Neural cell (in vitro differentiated cells): ENCODE measurements around the gene SLC26A5. TPM values are rescaled to one million over a fixed set of nuclear protein-coding genes. Genes with fewer than 3 reads are reported as not detected.

Experiments
- H2AFZ ChIP-seq: fragments of 200-600, 300-800 bp; sonication (generic), shearing (Covaris generic); 2 replicates; pipeline ENCODE4 v1.6.0; 2014; ENCODE audit warnings: low read depth, mild to moderate bottlenecking, antibody characterized with exemption, low read length, moderate library complexity
- H3F3A ChIP-seq: fragments of 200-600 bp; shearing (Covaris generic); 2 replicates; pipeline ENCODE4 v1.6.1; 2016; ENCODE audit warnings: mild to moderate bottlenecking, moderate library complexity, mixed read lengths, antibody characterized with exemption, low read length; ENCODE audit not compliant: insufficient read depth, poor library complexity, severe bottlenecking
- H3K27ac ChIP-seq: fragments of 200-600, 300-800 bp; sonication (generic), shearing (Covaris generic); 2 replicates; pipeline ENCODE4 v1.5.1; 2014; ENCODE audit warnings: mild to moderate bottlenecking, low read length, moderate library complexity
- H3K27me3 ChIP-seq: fragments of 300-800, 200-600 bp; sonication (generic), shearing (Covaris generic); 2 replicates; pipeline ENCODE4 v1.6.0; 2014; ENCODE audit warnings: mild to moderate bottlenecking, low read depth, low read length, moderate library complexity; ENCODE audit not compliant: insufficient read depth
- H3K36me3 ChIP-seq: fragments of 300-800, 200-600 bp; sonication (generic), shearing (Covaris generic); 2 replicates; pipeline ENCODE4 v1.5.1; 2014; ENCODE audit warnings: mild to moderate bottlenecking, antibody characterized with exemption, low read length, moderate library complexity; ENCODE audit not compliant: insufficient read depth
- H3K4me2 ChIP-seq: fragments of 300-800, 200-600 bp; sonication (generic), shearing (Covaris generic); 2 replicates; pipeline ENCODE4 v1.6.0; 2014; ENCODE audit warnings: mild to moderate bottlenecking, low read length
- H3K4me3 ChIP-seq: fragments of 300-800, 200-600 bp; sonication (generic), shearing (Covaris generic); 2 replicates; pipeline ENCODE4 v1.5.1; 2014; ENCODE audit warnings: mild to moderate bottlenecking, low read length, moderate library complexity
- H3K79me2 ChIP-seq: fragments of 200-600 bp; shearing (Covaris generic); replicated peaks from 2 replicates; pipeline ENCODE4 v1.6.0; 2014; ENCODE audit warnings: mild to moderate bottlenecking, low read length, moderate library complexity; ENCODE audit not compliant: insufficient read depth
- H3K9ac ChIP-seq: fragments of 300-800, 200-600 bp; sonication (generic), shearing (Covaris generic); 2 replicates; pipeline ENCODE4 v1.6.1; 2016; ENCODE audit warnings: mild to moderate bottlenecking, low read length, mixed read lengths
- H3K9me2 ChIP-seq: fragments of 200-600 bp; shearing (Covaris generic); 2 replicates; pipeline ENCODE4 v1.6.1; 2016; ENCODE audit warnings: mild to moderate bottlenecking, low read length, mixed read lengths; ENCODE audit not compliant: insufficient read depth
- H3K9me3 ChIP-seq: fragments of 200-600, 300-800 bp; sonication (generic), shearing (Covaris generic); 2 replicates; pipeline ENCODE4 v1.6.1; 2016; ENCODE audit warnings: mild to moderate bottlenecking, mixed run types, low read length, moderate library complexity, mixed read lengths
- H4K20me1 ChIP-seq: fragments of 200-600 bp; shearing (Covaris generic); 2 replicates; pipeline ENCODE4 v1.6.1; 2016; ENCODE audit warnings: mild to moderate bottlenecking, mixed run types; ENCODE audit not compliant: insufficient read depth
- CTCF ChIP-seq: fragments of 450-650 bp; IDR thresholded peaks from 2 replicates; pipeline ENCODE4 v1.5.1; 2014; ENCODE audit warnings: antibody characterized with exemption, mild to moderate bottlenecking, moderate library complexity; ENCODE audit not compliant: poor library complexity, severe bottlenecking
- EP300 ChIP-seq: fragments of 450-650 bp; conservative IDR thresholded peaks from 2 replicates; pipeline ENCODE4 v1.6.1; 2014; ENCODE audit warnings: antibody characterized with exemption, mild to moderate bottlenecking, moderate library complexity; ENCODE audit not compliant: poor library complexity, severe bottlenecking
- EZH2 ChIP-seq: fragments of 200-600, 300-800 bp; shearing (Covaris generic), sonication (generic); IDR thresholded peaks from 2 replicates; pipeline ENCODE4 v1.6.1; 2014; ENCODE audit warnings: antibody characterized with exemption, low read length, borderline replicate concordance, mild to moderate bottlenecking; ENCODE audit not compliant: insufficient read depth, poor library complexity, severe bottlenecking
- MXI1 ChIP-seq: fragments of 450-650 bp; conservative IDR thresholded peaks from 2 replicates; pipeline ENCODE4 v1.6.1; 2014; ENCODE audit warnings: antibody characterized with exemption, mild to moderate bottlenecking; ENCODE audit not compliant: poor library complexity, severe bottlenecking
- POLR2AphosphoS5 ChIP-seq: IDR thresholded peaks from 2 replicates; pipeline ENCODE4 v1.6.1; 2012
- RAD21 ChIP-seq: fragments of 450-650 bp; conservative IDR thresholded peaks from 2 replicates; pipeline ENCODE4 v1.6.1; 2014; ENCODE audit warnings: antibody characterized with exemption, mild to moderate bottlenecking, moderate library complexity
- REST ChIP-seq: IDR thresholded peaks from 2 replicates; pipeline ENCODE4 v1.6.1; 2012; ENCODE audit warnings: borderline replicate concordance
- SMC3 ChIP-seq: fragments of 450-650 bp; conservative IDR thresholded peaks from 2 replicates; pipeline ENCODE4 v1.6.1; 2014; ENCODE audit warnings: antibody characterized with exemption, mild to moderate bottlenecking, moderate library complexity; ENCODE audit not compliant: poor library complexity
- TAF1 ChIP-seq: IDR thresholded peaks from 2 replicates; pipeline ENCODE4 v1.6.1; 2012; ENCODE audit warnings: low read depth
- polyA plus RNA-seq: library from polyadenylated mRNA; depleted of rRNA; stranded (reverse); fragments of >200 nt; gene quantifications from 2 replicates; pipeline ENCODE4 v1.2.3, GENCODE V29; 2014

The SLC26A5 gene
- polyA plus RNA-seq, 1 donor from 2014 or later = not detected

GRCh38 chr7:103437623-103438022, 8.4 kb downstream of the SLC26A5 start:
- no peaks in the 10 kb centered on the region for H3K9me3 ChIP-seq
- H4K20me1 ChIP-seq = no peaks in the 10 kb centered on the region
- H3K27me3 ChIP-seq = no peaks in the 10 kb centered on the region
- H3K4me2 ChIP-seq = no peak overlapping the region
- H3K79me2 ChIP-seq = no peaks in the 10 kb centered on the region
- no peaks in the 10 kb centered on the region for H3F3A ChIP-seq
- no peak overlapping the region for H3K9ac ChIP-seq
- no peak overlapping the region for H3K27ac ChIP-seq
- H3K4me3 ChIP-seq = no peak overlapping the region
- H3K9me2 ChIP-seq = no peaks in the 10 kb centered on the region
- no peak for TF ChIP-seq RAD21
- no peak for TF ChIP-seq MXI1
- no peak for TF ChIP-seq REST
- TF ChIP-seq POLR2AphosphoS5 = no peak
- no peak for TF ChIP-seq TAF1
- TF ChIP-seq CTCF = no peak
- no peak for TF ChIP-seq EZH2
- no peak for TF ChIP-seq SMC3
- no peak overlapping the region for H2AFZ ChIP-seq
- no peaks in the 10 kb centered on the region for H3K36me3 ChIP-seq

DNA sequence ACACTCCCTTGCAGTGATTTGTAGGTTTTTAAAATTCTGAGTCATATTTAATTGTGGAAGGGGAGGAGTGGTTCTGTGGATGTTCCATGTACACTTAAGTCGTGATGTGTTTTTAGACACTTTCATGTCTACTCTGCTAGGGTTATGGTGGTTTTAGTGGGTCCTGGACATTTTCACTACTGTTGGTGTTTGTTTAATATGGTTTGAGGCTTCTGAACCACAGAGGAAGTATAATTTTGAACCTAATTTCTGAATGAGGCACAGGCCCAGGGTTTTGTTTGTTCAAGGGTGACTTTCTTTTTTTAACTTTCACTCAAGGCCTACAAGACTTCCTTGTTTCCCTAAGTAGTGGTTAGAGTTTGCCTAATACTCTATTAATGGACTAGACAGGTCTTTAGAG, 13.3 kb downstream of the SLC26A5 start:
- no peaks in the 10 kb centered on the region for H3K36me3 ChIP-seq
- TF ChIP-seq SMC3 = no peak
- TF ChIP-seq TAF1 = no peak
- TF ChIP-seq RAD21 = no peak
- no peak for TF ChIP-seq EZH2
- no peak for TF ChIP-seq MXI1
- TF ChIP-seq CTCF = no peak
- no peak for TF ChIP-seq REST
- TF ChIP-seq POLR2AphosphoS5 = no peak
- TF ChIP-seq EP300 = no peak

More for the DNA sequence above, 13.3 kb downstream of the SLC26A5 start:
- no peaks in the 10 kb centered on the region for H3K79me2 ChIP-seq
- no peaks in the 10 kb centered on the region for H3F3A ChIP-seq
- no peak overlapping the region for H3K9ac ChIP-seq
- H4K20me1 ChIP-seq = no peaks in the 10 kb centered on the region
- H3K27ac ChIP-seq = no peak overlapping the region
- no peaks in the 10 kb centered on the region for H3K27me3 ChIP-seq
- H2AFZ ChIP-seq = no peak overlapping the region
- no peak overlapping the region for H3K4me2 ChIP-seq
- no peaks in the 10 kb centered on the region for H3K9me2 ChIP-seq
- no peaks in the 10 kb centered on the region for H3K9me3 ChIP-seq
- no peak overlapping the region for H3K4me3 ChIP-seq
